ENCODE data around the gene PYM1. TPM values are rescaled to one million over a fixed set of nuclear protein-coding genes. Genes with fewer than 3 reads are reported as not detected.

PYM1 gene
- total and polyA plus RNA-seq, 2 of the 13 experiments (the other 11 are each of a cell fraction or from before 2014, with no cell fraction given): 44.0 to 51.8 TPM

DNA sequence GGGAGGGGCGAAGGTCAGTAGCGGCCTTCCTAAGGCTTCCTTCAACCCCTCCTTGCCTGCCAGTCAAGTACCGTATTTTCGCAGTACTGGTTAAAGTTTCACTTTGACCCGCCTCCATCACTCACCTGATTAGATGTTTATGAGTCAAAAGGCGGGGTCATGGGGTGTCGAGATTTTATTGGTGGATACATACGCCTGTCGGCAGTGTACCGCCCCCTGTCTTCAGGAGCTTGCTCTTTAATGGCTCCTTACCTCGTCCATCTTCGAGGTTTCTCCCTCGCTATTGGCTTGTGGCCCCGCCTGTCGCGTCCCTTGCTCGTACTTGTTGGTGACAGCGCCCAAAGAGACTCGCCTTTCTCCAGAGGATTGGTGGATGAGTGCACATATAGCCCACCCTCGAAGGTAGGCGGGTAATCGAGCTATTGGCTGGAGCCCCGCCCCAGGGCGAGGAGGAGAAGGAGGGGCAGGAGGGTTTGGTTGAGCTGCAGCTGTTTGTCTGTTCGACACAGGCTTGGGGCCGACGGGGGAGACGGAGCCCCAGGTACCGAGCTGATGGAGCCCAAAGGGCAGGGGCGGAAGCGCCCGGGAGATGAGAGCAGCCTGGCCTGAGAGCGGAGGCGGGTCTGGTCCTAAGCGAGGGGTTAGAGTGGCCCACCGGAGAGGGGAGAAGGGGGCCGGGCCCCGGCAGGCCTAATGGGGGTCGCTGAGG, 46.1 kb upstream of the PYM1 start, which contains the start of gene RAB5B (continued):
- peak; percentile 86 for TF ChIP-seq RBFOX2 (IDR thresholded peaks at IDR 0.05; ENCODE audit: low read depth, low read length)
- peak; percentile 94 for TF ChIP-seq DR1 (CRISPR knock-in tag; IDR thresholded peaks at IDR 0.05)
- TF ChIP-seq HNRNPL (IDR thresholded peaks at IDR 0.05; ENCODE audit: low read depth, low read length): 0 out of 2 replicates have a peak, but pooled peaks have one; percentile 66
- TF ChIP-seq, protein P1, sequence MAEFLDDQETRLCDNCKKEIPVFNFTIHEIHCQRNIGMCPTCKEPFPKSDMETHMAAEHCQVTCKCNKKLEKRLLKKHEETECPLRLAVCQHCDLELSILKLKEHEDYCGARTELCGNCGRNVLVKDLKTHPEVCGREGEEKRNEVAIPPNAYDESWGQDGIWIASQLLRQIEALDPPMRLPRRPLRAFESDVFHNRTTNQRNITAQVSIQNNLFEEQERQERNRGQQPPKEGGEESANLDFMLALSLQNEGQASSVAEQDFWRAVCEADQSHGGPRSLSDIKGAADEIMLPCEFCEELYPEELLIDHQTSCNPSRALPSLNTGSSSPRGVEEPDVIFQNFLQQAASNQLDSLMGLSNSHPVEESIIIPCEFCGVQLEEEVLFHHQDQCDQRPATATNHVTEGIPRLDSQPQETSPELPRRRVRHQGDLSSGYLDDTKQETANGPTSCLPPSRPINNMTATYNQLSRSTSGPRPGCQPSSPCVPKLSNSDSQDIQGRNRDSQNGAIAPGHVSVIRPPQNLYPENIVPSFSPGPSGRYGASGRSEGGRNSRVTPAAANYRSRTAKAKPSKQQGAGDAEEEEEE (CRISPR knock-in tag; IDR thresholded peaks at IDR 0.05; ENCODE audit: borderline replicate concordance): no peak
- TF ChIP-seq TEF (CRISPR knock-in tag; IDR thresholded peaks at IDR 0.05): no peak
- TF ChIP-seq ZNF878 (CRISPR knock-in tag; IDR thresholded peaks at IDR 0.05): 0 out of 2 replicates have a peak, but pooled peaks have one; percentile 79
- peak; percentile 50 for TF ChIP-seq RARA (CRISPR knock-in tag; IDR thresholded peaks at IDR 0.05)
- TF ChIP-seq RORA (CRISPR knock-in tag; IDR thresholded peaks at IDR 0.05): no peak
- TF ChIP-seq BCL6 (CRISPR knock-in tag; IDR thresholded peaks at IDR 0.05): peak; percentile 51; the same call in 1 of the 2 replicates
- TF ChIP-seq ZNF569 (CRISPR knock-in tag; IDR thresholded peaks at IDR 0.05; ENCODE audit: borderline replicate concordance): no peak; the same call in 1 of the 2 replicates
- TF ChIP-seq MAFG (CRISPR knock-in tag; IDR thresholded peaks at IDR 0.05): no peak
- TF ChIP-seq ZNF256 (CRISPR knock-in tag; conservative IDR thresholded peaks at IDR 0.05): 0 out of 2 replicates have a peak, but pooled peaks have one; percentile 51
- TF ChIP-seq, protein P2, sequence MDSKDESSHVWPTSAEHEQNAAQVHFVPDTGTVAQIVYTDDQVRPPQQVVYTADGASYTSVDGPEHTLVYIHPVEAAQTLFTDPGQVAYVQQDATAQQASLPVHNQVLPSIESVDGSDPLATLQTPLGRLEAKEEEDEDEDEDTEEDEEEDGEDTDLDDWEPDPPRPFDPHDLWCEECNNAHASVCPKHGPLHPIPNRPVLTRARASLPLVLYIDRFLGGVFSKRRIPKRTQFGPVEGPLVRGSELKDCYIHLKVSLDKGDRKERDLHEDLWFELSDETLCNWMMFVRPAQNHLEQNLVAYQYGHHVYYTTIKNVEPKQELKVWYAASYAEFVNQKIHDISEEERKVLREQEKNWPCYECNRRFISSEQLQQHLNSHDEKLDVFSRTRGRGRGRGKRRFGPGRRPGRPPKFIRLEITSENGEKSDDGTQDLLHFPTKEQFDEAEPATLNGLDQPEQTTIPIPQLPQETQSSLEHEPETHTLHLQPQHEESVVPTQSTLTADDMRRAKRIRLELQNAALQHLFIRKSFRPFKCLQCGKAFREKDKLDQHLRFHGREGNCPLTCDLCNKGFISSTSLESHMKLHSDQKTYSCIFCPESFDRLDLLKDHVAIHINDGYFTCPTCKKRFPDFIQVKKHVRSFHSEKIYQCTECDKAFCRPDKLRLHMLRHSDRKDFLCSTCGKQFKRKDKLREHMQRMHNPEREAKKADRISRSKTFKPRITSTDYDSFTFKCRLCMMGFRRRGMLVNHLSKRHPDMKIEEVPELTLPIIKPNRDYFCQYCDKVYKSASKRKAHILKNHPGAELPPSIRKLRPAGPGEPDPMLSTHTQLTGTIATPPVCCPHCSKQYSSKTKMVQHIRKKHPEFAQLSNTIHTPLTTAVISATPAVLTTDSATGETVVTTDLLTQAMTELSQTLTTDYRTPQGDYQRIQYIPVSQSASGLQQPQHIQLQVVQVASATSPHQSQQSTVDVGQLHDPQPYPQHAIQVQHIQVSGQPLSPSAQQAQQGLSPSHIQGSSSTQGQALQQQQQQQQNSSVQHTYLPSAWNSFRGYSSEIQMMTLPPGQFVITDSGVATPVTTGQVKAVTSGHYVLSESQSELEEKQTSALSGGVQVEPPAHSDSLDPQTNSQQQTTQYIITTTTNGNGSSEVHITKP (CRISPR knock-in tag; IDR thresholded peaks at IDR 0.05; ENCODE audit: low read depth): no peak
- TF ChIP-seq RELA (CRISPR knock-in tag; IDR thresholded peaks at IDR 0.05): no peak
- TF ChIP-seq, protein P3, sequence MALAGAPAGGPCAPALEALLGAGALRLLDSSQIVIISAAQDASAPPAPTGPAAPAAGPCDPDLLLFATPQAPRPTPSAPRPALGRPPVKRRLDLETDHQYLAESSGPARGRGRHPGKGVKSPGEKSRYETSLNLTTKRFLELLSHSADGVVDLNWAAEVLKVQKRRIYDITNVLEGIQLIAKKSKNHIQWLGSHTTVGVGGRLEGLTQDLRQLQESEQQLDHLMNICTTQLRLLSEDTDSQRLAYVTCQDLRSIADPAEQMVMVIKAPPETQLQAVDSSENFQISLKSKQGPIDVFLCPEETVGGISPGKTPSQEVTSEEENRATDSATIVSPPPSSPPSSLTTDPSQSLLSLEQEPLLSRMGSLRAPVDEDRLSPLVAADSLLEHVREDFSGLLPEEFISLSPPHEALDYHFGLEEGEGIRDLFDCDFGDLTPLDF (CRISPR knock-in tag; IDR thresholded peaks at IDR 0.05): peak; percentile 79
- TF ChIP-seq TBX3 (IDR thresholded peaks at IDR 0.05; ENCODE audit: borderline replicate concordance): peak; percentile 58; the same call in 1 of the 2 replicates
- peak; percentile 81 for TF ChIP-seq HDAC1 (CRISPR knock-in tag; IDR thresholded peaks at IDR 0.05)
- no peak for TF ChIP-seq ZHX1 (CRISPR knock-in tag; IDR thresholded peaks at IDR 0.05; ENCODE audit: low read depth)
- peak; percentile 74 for TF ChIP-seq ZNF883 (CRISPR knock-in tag; IDR thresholded peaks at IDR 0.05; ENCODE audit: not compliant biosample characterization)

All from HepG2 (cell line).